ENCODE data around the gene COMMD4. TPM values are rescaled to one million over a fixed set of nuclear protein-coding genes. Genes with fewer than 3 reads are reported as not detected.
"Not testable (repeated sequence)": the region's sequence is repeated elsewhere in the genome, so short reads cannot be mapped to it uniquely, and the experiment has no call there.

The COMMD4 gene
- polyA plus RNA-seq, 3 donors: 41.1 to 63.1 (median 41.3) TPM

GRCh38 chr15:75302318-75302717 lies 33.5 kb upstream of the COMMD4 start:
- peaks cover 0 to 3% of the 10 kb centered on the region in 2 donors for H3K27me3 ChIP-seq (ENCODE audit: control insufficient read depth in 2 of 2, insufficient read depth in 2 of 2, low read length in 2 of 2)
- TF ChIP-seq CTCF (IDR thresholded peaks at IDR 0.05): no peak
- H3K36me3 Mint-ChIP-seq: no peaks in the 10 kb centered on the region
- intact Hi-C loops (cut with micrococcal nuclease): loop anchor here in 1 of 2 donors (10.0 kb wide), 1 partner anchor 68 kb away; no protein-coding TSS in a partner anchor
- H3K4me3 Mint-ChIP-seq: no peak overlapping the region
- 95% methylated on average over 9 of the region's 9 CpGs for WGBS (ENCODE audit: insufficient coverage)
- no peak overlapping the region for H3K4me3 ChIP-seq (replicated peaks in 1 of 3; ENCODE audit: low read depth in 2 of 3, low read length in 3 of 3)
- H2AFZ ChIP-seq (ENCODE audit: insufficient read depth, low read depth, low read length, poor library complexity, severe bottlenecking): no peak overlapping the region
- H4K20me1 ChIP-seq (ENCODE audit: insufficient read depth, low read length): no peaks in the 10 kb centered on the region
- no peaks in the 10 kb centered on the region for H3K9me3 Mint-ChIP-seq
- H3K79me2 ChIP-seq (ENCODE audit: insufficient read depth, low read length): no peaks in the 10 kb centered on the region
- no peaks in the 10 kb centered on the region for H3K9me3 ChIP-seq (replicated peaks in 1 of 2; ENCODE audit: control insufficient read depth in 1 of 2, insufficient read depth in 1 of 2, low read length in 2 of 2)
- H3K36me3 ChIP-seq (replicated peaks in 1 of 2; ENCODE audit: control insufficient read depth in 1 of 2, insufficient read depth in 2 of 2, low read length in 2 of 2): no peaks in the 10 kb centered on the region
- peaks cover 0 to 18% (median 10%) of the 10 kb centered on the region in 3 donors for H3K27me3 Mint-ChIP-seq (ENCODE audit: low read depth in 3 of 3)
- no peak for DNase-seq
- no peak overlapping the region for H3K9ac ChIP-seq (ENCODE audit: insufficient read depth, low read length, poor library complexity, severe bottlenecking)
- no peak overlapping the region for H3K27ac ChIP-seq (ENCODE audit: low read depth in 1 of 2, low read length in 2 of 2)
- no peaks in the 10 kb centered on the region for H3K4me1 ChIP-seq (ENCODE audit: control insufficient read depth in 1 of 2, insufficient read depth in 2 of 2, low read length in 2 of 2)
- no peaks in the 10 kb centered on the region for H3K4me1 Mint-ChIP-seq
- no peak overlapping the region for H3K4me2 ChIP-seq (replicated peaks; ENCODE audit: extremely low read depth, low read length, poor library complexity, severe bottlenecking)
- H3K27ac Mint-ChIP-seq: no peak overlapping the region

GRCh38 chr15:75302753-75303152 lies 33.1 kb upstream of the COMMD4 start:
- H2AFZ ChIP-seq (ENCODE audit: insufficient read depth, low read depth, low read length, poor library complexity, severe bottlenecking); H3K36me3 ChIP-seq (replicated peaks in 1 of 2; ENCODE audit: control insufficient read depth in 1 of 2, insufficient read depth in 2 of 2, low read length in 2 of 2); H3K9ac ChIP-seq (ENCODE audit: insufficient read depth, low read length, poor library complexity, severe bottlenecking); H3K27ac ChIP-seq (ENCODE audit: low read depth in 1 of 2, low read length in 2 of 2); H3K27ac Mint-ChIP-seq; H3K79me2 ChIP-seq (ENCODE audit: insufficient read depth, low read length); H3K36me3 Mint-ChIP-seq; DNase-seq; H3K4me2 ChIP-seq (replicated peaks; ENCODE audit: extremely low read depth, low read length, poor library complexity, severe bottlenecking); H3K9me3 Mint-ChIP-seq; H4K20me1 ChIP-seq (ENCODE audit: insufficient read depth, low read length); H3K4me1 ChIP-seq (ENCODE audit: control insufficient read depth in 1 of 2, insufficient read depth in 2 of 2, low read length in 2 of 2); H3K9me3 ChIP-seq (replicated peaks in 1 of 2; ENCODE audit: control insufficient read depth in 1 of 2, insufficient read depth in 1 of 2, low read length in 2 of 2); H3K4me3 ChIP-seq (replicated peaks in 1 of 3; ENCODE audit: low read depth in 2 of 3, low read length in 3 of 3); H3K27me3 ChIP-seq (ENCODE audit: control insufficient read depth in 2 of 2, insufficient read depth in 2 of 2, low read length in 2 of 2); H3K4me1 Mint-ChIP-seq; H3K4me3 Mint-ChIP-seq: not testable (repeated sequence)
- WGBS (ENCODE audit: insufficient coverage): 100% methylated on average over 1 of the region's 4 CpGs
- intact Hi-C loops (cut with micrococcal nuclease): loop anchor here in 1 of 2 donors (10.0 kb wide), 1 partner anchor 68 kb away; no protein-coding TSS in a partner anchor
- H3K27me3 Mint-ChIP-seq (ENCODE audit: low read depth in 3 of 3): peaks cover 0 to 21% (median 10%) of the 10 kb centered on the region in 3 donors
